GM12872 (cell line): ENCODE measurements around the gene KLHL11.

Experiments used
- TF ChIP-seq, protein P1 (sequence below): IDR thresholded peaks from 3 replicates; pipeline ENCODE4 v1.5.1; 2011; ENCODE audit warnings: low read depth, mild to moderate bottlenecking, low read length, moderate library complexity; ENCODE audit not compliant: insufficient read depth

Gene KLHL11

DNA sequence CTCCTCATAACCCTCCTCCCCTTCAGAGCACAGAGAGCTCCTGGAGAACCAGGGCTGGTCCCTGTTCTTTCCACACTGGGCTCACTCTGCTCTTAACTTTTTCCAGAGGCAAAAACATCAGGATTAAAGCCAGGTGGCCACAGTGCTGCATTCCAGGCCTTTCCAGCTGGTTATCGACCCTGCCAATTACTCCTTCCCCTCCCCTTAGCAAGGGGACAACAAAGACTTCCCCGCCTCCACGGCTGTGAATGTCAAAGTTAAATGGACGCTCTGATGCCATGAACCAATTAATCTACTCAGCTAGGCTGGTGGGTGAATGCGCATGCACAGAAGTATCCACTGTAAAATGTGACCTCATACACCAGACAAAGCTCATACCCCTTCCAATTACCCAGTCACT is 30.4 kb upstream of the KLHL11 start:
- TF ChIP-seq, protein P1, sequence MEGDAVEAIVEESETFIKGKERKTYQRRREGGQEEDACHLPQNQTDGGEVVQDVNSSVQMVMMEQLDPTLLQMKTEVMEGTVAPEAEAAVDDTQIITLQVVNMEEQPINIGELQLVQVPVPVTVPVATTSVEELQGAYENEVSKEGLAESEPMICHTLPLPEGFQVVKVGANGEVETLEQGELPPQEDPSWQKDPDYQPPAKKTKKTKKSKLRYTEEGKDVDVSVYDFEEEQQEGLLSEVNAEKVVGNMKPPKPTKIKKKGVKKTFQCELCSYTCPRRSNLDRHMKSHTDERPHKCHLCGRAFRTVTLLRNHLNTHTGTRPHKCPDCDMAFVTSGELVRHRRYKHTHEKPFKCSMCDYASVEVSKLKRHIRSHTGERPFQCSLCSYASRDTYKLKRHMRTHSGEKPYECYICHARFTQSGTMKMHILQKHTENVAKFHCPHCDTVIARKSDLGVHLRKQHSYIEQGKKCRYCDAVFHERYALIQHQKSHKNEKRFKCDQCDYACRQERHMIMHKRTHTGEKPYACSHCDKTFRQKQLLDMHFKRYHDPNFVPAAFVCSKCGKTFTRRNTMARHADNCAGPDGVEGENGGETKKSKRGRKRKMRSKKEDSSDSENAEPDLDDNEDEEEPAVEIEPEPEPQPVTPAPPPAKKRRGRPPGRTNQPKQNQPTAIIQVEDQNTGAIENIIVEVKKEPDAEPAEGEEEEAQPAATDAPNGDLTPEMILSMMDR: no peak

GRCh38 chr17:41894791-41895331 is 29.6 kb upstream of the KLHL11 start:
- TF ChIP-seq, protein P1: no peak

- TF ChIP-seq, protein P1: no peak
Observed at GRCh38 chr17:41893384-41893783, 28.2 kb upstream of the KLHL11 start.

DNA sequence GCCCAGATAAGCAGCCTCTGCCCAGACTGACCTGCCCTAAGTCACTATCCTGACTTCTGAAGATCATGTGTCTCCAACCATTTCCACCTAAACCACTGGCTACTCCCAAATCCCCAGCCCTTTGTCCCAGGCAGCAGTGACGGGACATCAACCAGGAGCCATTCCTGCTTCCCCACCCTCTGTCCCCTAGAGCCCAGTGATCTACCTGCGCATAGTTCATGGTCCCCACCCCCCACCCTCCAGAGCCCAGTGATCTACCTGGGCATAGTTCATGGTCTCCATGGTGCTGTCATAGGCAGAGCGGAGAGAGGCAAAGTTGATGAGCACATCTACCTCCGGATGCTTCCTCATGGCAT is 26.8 kb upstream of the KLHL11 start:
- TF ChIP-seq, protein P1: no peak

DNA sequence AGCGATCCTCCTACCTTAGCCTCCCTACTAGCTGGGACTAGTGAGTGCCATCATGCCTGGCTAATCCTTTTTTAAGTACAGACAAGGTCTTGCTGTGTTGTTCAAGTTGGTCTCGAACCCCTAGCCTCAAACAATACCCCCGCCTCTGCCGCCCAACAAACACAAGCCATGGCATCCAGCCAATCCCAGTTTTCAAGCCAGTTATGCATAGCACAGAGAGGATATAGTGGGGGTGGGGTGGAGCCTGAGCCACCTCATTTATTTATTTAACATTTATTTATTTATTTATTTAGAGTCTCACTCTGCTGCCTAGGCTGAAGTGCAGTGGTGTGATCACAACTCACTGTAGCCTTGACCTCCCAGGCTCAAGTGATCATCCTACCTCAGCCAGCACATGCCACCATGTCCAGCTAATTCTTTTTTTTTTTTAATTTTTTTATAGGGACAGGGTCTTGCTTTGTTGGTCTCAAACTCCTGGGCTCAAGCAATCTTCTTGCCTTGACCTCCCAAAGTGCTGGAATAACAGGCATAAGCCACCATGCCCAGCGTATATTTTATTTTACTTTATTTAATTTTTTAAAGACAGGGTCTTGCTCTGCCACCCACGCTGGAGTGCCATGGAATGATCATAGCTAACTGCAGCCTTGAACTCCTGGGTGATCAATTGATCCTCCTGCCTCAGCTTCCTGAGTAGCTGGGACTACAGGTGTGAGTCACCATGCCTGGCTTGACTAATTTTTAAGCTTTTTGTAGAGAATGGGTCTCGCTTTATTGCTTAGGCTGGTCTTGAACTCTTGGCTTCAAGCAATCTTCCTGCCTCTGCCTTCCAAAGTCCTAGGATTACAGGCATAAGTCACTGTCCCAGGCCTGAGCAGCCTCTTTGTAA is 26.2 kb upstream of the KLHL11 start:
- TF ChIP-seq, protein P1: no peak

GRCh38 chr17:41888332-41888965 is 23.2 kb upstream of the KLHL11 start:
- TF ChIP-seq, protein P1: no peak

DNA sequence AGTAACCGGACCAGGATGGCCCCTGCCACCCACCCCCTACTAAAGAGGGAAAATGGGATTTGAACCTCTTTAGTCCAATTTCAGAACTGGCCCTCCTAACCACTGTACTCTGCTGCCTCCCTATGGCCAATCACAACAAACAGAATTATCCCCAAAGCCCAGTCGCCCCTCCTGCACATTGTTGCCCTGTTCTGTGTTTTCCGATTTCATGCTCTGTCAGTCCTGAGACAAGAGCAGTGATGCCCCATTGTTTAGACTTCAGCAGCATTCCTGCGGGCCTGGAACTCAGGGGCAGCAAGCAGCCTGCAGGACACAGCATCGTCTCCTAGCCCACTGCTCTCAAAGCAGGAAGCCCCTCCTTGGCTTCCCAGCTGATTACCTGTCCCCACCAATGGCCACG is 20.5 kb upstream of the KLHL11 start:
- TF ChIP-seq, protein P1: peak; percentile 25; the same call in 1 of the 3 replicates
